RWPE2 (cell line): ENCODE results near the gene STYK1.

Source experiments
- ATAC-seq: fragments of 200-7000 bp; cut with Tn5 transposase; 3 replicates; pipeline ENCODE4 v1.9.1; 2021; ENCODE audit warnings: low read depth
- DNase-seq: peaks from one replicate; pipeline ENCODE4 v3.0.0-alpha.2; 2020; ENCODE audit warnings: low spot score
- H3K27ac ChIP-seq: fragments of 450-650 bp; 2 replicates; pipeline ENCODE4 v1.5.1; 2017; ENCODE audit warnings: mild to moderate bottlenecking; ENCODE audit not compliant: poor library complexity, severe bottlenecking
- H3K27me3 ChIP-seq: fragments of 250-450 bp; sonication (Bioruptor Pico); 2 replicates; pipeline ENCODE4 v1.5.1; 2021; ENCODE audit warnings: mild to moderate bottlenecking, moderate library complexity; ENCODE audit not compliant: insufficient read depth, poor library complexity, severe bottlenecking
- H3K36me3 ChIP-seq: fragments of 250-450 bp; sonication (Bioruptor Pico); 2 replicates; pipeline ENCODE4 v1.5.1; 2020; ENCODE audit warnings: low read depth, mild to moderate bottlenecking, moderate library complexity
- H3K4me1 ChIP-seq: fragments of 250-450 bp; sonication (Bioruptor Pico); 2 replicates; pipeline ENCODE4 v1.5.1; 2021; ENCODE audit warnings: mild to moderate bottlenecking, moderate library complexity; ENCODE audit not compliant: insufficient read depth, poor library complexity, severe bottlenecking
- H3K4me3 ChIP-seq: fragments of 250-450 bp; sonication (Bioruptor Pico); 2 replicates; pipeline ENCODE4 v1.5.1; 2021; ENCODE audit warnings: mild to moderate bottlenecking, moderate library complexity; ENCODE audit not compliant: severe bottlenecking
- H3K9me3 ChIP-seq: fragments of 250-450 bp; sonication (Bioruptor Pico); 2 replicates; pipeline ENCODE4 v1.5.1; 2021; ENCODE audit warnings: mild to moderate bottlenecking, moderate library complexity; ENCODE audit not compliant: severe bottlenecking
- TF ChIP-seq, protein P1 (sequence below): fragments of 450-650 bp; IDR thresholded peaks from one replicate; pipeline ENCODE4 v1.5.1; 2017; ENCODE audit warnings: mild to moderate bottlenecking, moderate library complexity; ENCODE audit not compliant: poor library complexity, severe bottlenecking

STYK1 gene

DNA sequence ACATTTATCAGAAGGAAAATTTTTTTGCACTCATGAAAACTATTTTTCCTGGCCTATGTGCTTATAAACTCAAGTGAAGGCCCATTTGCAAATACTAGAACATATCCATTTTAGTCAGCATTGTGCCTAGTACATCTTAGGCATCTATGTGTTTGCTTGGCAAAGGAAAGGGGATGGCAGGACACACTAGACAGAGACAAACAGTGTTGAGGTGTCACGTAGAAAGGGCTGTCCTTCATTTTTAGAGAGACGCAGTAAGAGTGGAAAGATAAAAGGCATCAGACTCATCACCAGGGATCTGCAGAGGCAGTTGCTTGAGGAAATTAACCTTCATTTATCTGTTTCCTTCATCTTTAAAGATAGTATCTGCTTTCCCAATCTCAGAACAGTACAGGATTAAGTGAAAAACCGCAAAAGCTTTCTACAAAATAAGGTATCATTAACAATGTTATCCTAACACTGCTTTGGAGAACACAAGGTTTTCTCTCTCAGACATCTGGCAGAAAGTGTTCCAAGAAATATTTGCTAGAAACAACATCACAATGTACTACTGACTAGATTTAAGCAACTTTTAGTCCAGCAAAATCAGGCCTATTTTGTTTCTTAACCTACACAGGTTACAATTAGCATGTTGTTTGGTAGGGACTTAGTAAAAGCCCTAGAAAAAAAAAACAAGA, 47.3 kb upstream of the STYK1 start:
- Histone ChIP-seq H3K27ac (peak overlapping the region; percentile 89), H3K9me3 (no peaks in the 10 kb centered on the region), H3K4me1 (peaks cover 25% of the 10 kb centered on the region), H3K27me3 (no peaks in the 10 kb centered on the region), H3K4me3 (peak overlapping the region; percentile 91), H3K36me3 (peaks cover 26% of the 10 kb centered on the region)
- no peak for DNase-seq
- no peak for ATAC-seq
- TF ChIP-seq, protein P1, sequence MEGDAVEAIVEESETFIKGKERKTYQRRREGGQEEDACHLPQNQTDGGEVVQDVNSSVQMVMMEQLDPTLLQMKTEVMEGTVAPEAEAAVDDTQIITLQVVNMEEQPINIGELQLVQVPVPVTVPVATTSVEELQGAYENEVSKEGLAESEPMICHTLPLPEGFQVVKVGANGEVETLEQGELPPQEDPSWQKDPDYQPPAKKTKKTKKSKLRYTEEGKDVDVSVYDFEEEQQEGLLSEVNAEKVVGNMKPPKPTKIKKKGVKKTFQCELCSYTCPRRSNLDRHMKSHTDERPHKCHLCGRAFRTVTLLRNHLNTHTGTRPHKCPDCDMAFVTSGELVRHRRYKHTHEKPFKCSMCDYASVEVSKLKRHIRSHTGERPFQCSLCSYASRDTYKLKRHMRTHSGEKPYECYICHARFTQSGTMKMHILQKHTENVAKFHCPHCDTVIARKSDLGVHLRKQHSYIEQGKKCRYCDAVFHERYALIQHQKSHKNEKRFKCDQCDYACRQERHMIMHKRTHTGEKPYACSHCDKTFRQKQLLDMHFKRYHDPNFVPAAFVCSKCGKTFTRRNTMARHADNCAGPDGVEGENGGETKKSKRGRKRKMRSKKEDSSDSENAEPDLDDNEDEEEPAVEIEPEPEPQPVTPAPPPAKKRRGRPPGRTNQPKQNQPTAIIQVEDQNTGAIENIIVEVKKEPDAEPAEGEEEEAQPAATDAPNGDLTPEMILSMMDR, result no peak

DNA sequence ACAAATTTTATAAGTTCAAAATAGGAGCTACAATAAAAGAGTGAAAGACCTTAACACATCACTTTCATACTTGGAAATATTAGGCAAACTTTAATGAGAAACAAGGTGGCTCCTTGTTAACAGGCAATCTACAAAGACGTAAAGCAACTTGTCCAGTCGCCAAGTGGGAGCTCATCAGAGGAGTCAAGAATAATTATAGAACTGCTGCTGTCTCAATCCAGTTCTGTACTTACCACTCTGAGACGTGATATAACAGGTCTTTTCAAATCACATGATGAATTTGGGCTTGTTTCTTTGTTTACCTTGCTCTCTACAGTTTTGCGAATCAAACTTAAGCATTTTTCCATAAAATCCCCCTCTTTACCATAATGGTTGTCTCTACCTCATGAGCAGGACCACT, 45.6 kb upstream of the STYK1 start:
- no peaks in the 10 kb centered on the region for H3K27me3 ChIP-seq
- H3K4me1 ChIP-seq, result peaks cover 28% of the 10 kb centered on the region
- H3K4me3 ChIP-seq, result peak overlapping the region; percentile 9
- ATAC-seq (no peak), DNase-seq (no peak)
- no peaks in the 10 kb centered on the region for H3K9me3 ChIP-seq
- H3K27ac ChIP-seq, result peak overlapping the region; percentile 89
- TF ChIP-seq, protein P1, result no peak
- H3K36me3 ChIP-seq, result peaks cover 42% of the 10 kb centered on the region

DNA sequence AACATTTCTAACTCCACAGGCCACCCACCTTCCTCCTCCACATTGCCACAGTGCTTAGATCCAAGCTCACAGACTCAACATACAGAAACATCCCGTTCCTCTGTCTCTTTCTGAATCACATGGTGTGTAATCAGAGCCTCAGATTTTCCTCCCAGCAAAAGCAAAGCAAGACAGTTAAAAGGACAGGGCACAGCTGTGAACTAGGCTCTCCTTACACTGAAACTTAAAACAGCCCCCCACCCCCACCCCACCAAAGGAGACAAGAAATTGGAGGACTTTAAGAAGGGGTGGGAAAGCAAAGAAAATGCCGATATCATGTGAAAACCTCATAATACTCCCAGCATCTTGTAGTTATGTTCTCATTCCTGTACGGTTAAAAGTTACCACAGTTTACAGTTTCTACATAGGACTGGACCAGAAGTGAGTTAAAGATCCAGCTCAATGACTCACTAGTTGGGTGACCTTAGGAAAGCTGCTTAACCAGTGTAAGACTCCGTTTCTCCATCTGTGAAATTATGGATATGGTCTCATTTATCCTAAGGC, 44.5 kb upstream of the STYK1 start:
- DNase-seq (no peak), ATAC-seq (peak; percentile 15; the same call in 1 of the 3 replicates)
- H3K4me3 ChIP-seq, result no peak overlapping the region
- no peaks in the 10 kb centered on the region for H3K27me3 ChIP-seq
- no peaks in the 10 kb centered on the region for H3K9me3 ChIP-seq
- TF ChIP-seq, protein P1, result no peak
- peaks cover 28% of the 10 kb centered on the region for H3K4me1 ChIP-seq
- peaks cover 54% of the 10 kb centered on the region for H3K36me3 ChIP-seq
- peak overlapping the region; percentile 89 for H3K27ac ChIP-seq

DNA sequence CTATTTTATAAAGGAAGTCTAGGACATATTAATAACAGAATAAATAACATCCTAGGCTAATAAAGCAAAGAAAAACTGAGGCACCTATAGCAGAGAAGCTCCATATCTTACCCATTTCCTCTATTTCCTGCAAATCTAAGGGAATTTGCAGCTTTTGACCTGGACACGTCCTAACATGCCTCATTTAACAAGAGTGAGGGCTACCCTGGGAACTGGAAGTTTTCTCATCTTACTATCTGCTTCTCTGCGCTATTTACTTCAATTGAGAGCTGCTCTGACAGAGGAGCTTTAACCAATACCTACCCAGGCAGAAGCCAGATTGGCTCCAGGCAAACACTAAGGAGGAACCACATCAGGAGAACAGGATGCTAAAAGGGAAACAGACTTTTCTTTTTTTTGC, 43.6 kb upstream of the STYK1 start:
- TF ChIP-seq, protein P1, result no peak
- Histone ChIP-seq H3K9me3 (no peaks in the 10 kb centered on the region), H3K4me3 (no peak overlapping the region), H3K36me3 (peaks cover 63% of the 10 kb centered on the region), H3K27ac (peak overlapping the region; percentile 89), H3K27me3 (no peaks in the 10 kb centered on the region), H3K4me1 (peaks cover 28% of the 10 kb centered on the region)
- ATAC-seq (peak; percentile 59), DNase-seq (no peak)
